Kidney tubule cell (primary cell): Measurements from ENCODE around the gene BUD23.
"Not testable (repeated sequence)": the region's sequence is repeated elsewhere in the genome, so short reads cannot be mapped to it uniquely, and the experiment has no call there.

ENCODE experiments used
- DNase-seq: peaks from one replicate; pipeline ENCODE4 v3.0.0-alpha.2; 2018; ENCODE audit warnings: low spot score

BUD23 gene, protein sequence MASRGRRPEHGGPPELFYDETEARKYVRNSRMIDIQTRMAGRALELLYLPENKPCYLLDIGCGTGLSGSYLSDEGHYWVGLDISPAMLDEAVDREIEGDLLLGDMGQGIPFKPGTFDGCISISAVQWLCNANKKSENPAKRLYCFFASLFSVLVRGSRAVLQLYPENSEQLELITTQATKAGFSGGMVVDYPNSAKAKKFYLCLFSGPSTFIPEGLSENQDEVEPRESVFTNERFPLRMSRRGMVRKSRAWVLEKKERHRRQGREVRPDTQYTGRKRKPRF

DNA sequence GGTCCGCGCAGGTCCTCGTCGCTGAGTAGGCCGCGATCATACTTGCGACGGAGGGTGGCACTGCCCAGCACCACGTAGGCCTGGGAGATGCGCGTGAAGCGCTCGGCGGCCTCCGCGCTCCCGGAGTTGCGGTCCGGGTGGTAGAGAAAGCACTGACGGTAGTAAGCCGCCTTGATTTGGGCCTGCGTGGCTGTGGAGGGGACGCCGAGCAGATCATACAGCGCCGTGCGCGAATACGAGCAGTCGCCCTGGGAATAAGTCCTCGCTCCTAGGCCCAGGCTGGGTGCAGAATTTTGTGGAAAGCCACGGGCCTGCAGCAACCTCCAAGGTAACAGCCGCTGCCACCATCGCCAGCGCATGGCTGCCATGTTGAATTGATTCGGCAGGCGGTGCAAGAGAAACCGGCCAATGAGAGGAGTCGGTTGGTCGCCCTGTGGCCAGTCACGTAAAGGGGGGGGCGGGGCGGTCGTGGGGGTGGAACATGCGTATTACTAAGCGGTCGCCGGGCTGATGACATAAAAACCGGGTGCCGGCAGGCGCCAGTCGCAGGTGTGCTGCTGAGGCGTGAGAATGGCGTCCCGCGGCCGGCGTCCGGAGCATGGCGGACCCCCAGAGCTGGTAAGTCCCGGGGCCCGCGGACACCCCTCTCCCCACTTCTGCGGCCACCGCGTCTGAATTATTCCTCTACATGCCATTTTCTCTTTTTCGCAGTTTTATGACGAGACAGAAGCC is at the start of gene BUD23, which contains the start of gene DNAJC30:
BUD23 (plus strand) TSS at position 542 of the 732 bp plus-strand sequence; CDS start at position 571, 29 bp downstream.
DNAJC30 (minus strand) TSS at position 398 of the 732 bp plus-strand sequence; CDS start at position 368, 30 bp downstream.
- DNase-seq: peak; percentile 96

DNA sequence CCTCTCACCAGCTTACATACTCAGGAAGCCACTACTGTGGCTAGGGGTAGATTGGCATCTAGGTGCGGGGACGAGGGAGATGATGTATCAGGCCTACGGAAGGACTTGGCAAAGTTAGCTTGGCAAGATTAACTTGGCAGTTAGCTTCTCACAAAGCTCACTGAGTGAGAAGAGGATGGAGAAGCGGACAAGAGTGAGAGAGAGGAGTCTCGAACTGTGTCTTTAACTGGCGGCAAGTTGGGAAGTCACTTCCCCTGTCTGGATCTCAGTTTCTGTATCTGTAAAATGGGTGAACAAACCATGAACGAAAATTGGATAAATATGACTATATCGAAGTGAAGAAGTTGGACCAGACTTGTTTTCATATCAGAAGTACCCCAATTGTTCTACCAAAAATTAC is 49.6 kb upstream of the BUD23 start:
- DNase-seq: no peak

DNA sequence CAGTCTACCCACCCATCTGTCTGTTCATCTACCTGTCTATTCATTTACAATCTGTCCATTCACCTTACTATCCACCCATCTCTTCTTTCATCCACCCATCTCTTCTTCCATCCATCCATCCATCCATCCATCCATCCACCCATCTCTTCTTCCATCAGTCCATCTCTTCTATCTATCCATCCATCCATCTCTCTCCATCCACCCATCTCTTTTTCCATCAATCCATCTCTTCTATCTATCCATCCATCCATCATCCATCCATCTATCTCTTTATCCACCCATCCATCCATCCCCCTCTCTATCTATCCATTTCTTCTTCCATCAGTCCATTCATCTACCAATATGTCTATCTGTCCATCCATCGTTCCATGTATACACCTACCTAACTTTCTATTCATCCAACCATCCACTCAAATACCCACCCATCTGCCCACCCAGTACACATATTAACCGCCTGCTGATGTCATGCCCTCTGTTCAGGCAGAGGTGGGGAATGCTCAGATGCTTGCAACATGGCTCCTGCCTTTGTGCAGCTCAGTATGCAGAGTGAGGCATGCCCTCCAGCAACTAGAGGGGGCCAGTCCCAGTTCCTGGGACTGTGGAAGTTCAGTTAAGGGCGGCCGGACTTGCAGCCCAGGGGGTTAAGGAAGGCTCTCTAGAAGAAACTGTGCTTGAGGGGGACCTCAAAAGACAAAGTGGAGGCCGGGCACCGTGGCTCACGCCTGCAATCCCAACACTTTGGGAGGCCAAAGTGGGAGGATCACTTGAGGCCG is 47.8 kb upstream of the BUD23 start:
- no peak for DNase-seq

DNA sequence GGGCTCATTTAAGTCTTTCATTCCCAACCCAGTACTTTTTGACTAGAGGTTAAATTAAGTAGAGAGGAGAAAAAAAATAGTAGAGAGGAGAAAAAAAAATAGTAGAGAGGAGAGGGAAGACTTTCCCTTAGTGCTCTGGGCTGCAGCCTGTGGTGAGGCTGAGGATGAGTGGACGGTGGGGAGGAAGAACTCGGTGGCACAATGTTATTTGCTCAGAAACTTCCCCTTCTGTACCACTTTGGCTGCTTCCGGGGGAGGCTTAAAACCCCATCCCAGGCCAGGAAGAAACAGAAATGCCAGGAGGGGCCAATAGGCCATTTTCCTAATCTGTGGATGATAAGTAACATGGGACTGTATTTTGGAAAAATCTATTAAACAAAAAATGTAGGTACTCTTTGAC is 44.5 kb upstream of the BUD23 start:
- DNase-seq: no peak

DNA sequence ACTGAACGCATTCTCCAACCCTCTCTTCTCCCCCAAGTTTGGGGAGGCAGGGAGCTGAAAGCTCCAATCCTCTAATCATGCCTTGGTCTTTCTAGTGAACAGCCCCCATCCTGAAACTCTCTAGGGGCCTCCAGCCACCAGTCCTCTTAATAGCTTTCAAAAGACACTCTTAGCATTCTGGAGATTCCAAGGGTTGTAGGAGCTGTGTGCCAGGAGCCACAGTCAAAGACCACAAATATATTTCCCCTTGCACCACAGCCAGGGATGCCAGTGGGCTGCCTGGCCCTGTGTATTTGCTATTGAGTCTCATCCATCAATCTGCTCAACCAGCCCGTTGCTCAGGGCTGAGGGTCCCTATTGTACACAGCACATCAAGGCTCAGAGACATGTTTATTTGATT is 40.6 kb upstream of the BUD23 start:
- DNase-seq: no peak

DNA sequence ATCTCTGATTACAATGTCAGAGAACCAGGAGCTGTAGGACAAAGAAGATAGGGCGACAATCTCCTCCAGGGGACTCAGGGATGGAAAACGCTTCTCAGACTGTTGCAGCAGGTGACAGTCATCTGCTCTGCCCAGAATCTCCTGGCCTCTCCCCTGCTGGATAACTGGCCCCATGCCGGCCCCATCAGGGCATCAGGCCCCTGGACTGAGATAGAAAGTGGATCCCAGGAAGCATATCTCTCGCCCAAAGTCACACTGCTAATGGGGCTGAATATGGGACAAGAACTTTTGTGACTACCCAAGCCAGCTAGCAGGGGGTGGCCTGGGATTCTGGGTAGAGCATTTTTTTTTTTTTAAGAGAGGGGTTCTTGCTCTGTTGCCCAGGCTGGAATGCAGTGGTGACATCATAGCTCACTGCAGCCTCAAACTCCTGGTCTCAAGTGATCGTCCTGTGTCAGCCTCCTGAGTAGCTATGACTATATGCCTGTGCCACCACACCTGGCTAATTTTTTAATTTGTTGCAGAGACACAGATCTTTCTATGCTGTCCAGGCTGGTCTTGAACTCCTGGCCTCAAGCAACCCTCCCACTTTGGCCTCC is 38.6 kb upstream of the BUD23 start:
- DNase-seq: peak; percentile 23

DNA sequence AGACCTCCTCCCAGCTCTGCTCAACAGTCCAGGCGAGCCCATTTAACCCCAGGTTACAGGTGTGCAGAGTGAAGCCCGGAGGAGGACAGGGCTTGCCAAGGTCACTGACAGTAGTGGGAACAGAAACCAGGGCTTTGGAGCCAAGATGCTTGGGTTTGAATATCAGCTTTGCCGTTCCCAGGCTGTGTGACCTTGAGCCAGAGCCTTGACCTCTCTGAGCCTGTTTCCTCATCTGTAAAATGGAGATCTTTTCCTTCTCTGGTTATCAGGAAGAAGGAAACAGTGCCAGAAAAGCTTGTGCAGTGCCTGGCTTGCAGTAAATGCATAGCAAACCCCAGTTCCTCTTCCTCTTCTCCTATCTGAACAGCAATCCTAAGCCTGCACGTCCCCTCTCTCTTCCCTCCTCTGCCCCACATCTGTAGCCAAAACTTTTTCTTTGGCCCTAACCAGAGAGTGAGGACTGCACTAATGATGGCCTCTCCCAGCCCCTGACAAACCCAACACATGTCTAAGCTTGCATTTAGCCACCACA is 37.7 kb upstream of the BUD23 start:
- DNase-seq: no peak

DNA sequence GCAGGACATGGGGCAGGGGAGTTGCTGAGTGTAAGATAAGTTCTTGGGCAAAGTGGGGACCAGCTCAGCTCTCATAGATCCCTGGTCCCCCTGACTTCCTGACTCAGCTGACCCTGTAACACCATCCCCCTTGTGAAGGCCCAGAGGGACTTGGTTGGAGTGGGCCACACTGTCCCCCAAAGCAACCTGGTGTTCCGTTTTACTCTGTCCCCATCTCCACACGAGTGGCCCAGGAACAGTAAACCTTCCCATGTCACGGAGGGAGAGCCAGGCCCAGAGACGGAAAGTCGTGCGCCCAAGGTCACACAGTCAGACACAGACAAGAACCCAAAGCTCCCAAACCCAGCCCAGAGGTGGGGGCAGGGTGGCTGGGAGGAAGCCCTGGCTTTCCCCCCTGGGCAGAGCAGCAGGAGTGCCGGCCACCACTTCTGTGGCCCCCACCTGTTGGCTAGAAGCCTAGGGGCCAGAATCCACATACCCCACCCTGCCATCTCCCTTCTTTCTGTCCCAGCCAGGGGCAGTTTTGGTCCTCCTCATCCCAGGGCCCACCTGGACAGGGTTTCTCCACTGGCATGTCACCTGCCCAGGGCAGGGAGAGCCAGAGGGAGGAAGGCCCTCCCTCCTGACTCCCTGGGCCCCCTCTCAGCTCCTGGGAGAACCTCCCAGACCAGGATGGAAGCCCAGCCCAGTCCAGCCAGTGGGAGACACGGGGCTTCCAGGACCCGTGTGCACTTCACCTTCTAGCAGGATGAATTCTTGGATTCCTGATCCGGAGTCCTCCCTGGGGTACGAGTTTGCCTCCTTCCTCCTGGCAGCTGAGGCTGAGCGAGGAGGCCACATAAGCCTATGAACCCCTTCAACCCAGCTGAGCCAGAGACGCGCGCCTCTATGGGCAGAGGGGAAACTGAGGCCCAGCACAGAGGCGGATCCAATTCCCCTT is 36.3 kb upstream of the BUD23 start:
- no peak for DNase-seq

DNA sequence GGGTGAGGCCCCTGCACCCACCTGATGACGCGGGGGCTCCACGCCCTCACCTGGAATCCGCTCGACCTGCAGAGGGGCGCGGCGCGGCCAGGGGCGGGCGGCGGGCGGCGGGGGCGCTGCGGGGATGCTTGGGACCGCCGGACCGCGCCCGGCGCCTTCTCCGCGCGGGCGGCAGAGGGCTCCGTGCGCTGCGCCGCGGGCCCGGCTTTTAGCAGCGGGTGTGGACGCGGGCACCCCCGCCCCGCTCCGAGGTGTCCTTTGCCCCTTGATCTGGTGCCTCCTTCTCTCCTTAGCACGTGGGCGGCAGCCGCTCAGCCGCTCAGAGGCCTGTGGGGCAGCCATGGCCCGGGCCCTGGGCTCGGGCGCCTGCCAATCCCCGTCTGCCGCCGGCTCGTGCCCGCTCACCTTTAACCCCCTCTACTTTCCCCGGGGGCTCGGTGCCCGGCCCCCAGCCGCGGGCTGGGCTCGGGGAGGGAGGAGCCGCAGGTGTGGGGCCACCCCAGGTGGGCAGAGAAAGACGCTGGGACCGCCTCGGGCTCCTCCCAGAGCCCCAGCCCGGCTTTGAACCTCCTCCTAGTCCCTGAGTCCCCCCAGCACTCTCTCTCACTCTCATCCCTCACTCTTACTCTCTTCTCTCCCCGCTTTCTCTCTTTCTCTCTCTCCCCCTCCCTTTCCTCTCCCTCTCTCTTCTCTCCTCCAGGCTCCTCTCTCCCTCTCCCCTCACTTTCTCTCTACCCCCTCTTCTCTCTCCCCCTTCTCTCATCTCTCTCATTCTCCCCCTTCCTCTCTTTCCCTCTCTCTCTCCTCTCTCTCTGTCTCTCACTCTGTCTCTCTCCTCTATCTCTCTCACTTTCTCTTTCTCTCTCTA is 35.4 kb upstream of the BUD23 start:
- DNase-seq: no peak

DNA sequence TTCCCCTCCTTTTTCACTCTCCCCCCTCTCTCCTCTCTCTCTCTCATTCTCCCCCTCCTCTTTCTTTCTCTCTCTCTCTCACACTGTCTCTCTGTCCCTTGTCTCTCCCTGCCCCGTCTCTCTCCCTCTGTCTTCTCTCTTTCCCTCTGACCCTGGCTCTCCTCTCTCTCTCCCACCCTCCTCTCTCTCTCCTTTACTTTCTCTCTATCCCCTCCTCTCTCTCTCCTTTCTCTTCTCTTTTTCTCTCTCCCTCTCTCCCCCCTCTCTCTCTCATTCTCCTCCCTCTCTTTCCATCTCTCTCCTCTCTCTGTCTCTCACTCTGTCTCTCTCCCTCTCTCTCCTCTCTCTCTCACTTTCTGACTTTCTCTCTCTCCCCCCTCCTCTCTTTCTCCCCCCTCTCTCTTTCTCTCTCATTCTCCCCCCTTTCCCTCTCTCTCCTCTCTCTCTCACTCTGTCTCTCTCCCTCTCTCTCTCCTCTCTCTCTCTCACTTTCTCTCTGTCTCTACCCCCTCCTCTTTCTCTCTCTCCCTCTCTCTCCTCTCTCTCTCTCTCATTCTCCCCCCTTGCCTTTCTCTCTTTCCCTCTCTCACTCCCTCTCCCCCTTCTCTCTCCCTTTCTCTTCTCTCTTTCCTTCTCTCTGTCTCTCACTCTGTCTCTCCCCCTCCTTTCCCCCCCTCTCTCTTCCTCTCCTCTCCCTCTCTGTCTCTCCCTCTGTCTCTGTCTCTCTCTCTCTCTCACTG is 34.6 kb upstream of the BUD23 start:
- DNase-seq: no peak

DNA sequence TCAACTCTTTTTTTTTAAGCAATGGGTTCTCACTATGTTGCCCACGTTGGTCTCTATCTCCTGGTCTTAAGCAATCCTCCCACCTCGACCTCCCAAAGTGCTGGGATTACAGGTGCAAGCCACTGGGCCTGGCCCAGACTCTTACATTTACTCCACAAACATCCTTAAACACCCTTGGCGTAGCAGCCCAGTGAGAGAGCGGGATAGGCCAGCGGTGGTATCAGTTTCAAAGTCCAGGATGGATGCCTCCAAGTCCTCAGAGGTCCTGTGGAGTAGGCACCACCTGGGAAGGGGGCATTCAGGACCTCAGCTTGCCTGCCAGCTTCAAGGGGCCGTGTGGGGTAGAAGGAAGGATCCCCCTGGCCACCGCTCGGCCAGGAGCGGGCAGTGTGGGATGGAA is 33.8 kb upstream of the BUD23 start:
- DNase-seq: no peak

DNA sequence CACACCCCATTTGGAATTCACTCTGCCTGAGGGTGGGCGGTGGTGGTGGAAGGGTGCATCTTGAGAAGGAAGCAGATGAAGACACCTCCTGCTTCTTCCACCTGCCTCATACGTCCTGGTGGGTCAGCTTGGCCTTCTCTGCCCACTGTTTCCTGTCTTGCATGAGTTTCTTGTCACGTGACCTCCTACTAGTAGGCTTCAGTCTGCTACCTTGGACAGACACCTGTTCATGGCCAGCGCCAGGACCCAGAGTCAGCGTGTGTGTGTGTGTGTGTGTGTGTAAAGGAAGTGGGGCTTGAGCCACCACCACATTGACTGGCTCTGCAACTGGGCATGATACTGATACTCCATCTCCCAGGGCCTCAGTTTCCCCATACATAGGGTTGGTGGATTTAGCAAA is 32.9 kb upstream of the BUD23 start:
- DNase-seq: no peak

DNA sequence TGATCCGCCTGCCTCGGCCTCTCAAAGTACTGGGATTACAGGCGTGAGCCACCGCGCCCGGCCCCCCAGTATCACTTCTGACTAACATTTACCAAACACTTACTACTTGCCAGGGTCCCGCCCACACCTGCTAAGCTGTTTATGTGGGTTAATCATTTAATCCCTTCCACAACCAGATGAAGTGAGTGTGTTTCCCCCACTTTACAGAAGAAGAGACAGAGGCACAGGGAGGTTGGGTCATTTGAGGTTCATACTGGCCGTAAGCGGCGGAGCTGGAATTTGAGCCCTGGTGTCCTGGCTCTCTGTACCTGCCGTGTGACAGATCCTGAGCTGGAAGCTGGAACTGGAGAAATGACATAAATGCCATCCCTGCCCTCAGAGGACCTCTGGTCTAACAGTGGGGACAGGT is 30.9 kb upstream of the BUD23 start:
- peak; percentile 62 for DNase-seq

DNA sequence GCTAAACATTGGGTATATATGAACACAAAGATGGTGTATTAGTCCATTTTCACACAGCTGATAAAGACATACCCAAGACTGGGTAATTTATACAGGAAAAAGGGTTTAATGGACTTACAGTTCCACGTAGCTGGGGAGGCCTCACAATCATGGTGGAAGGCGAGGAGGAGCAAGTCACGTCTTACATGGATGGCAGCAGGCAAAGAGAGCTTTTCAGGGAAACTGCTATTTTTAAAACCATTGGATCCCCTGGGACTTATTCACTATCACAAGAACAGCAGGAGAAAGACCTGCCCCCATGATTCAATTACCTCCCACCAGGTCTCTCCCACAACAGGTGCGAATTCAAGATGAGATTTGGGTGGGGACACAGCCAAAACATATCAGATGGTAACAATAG is 28.1 kb upstream of the BUD23 start:
- not testable (repeated sequence) for DNase-seq

DNA sequence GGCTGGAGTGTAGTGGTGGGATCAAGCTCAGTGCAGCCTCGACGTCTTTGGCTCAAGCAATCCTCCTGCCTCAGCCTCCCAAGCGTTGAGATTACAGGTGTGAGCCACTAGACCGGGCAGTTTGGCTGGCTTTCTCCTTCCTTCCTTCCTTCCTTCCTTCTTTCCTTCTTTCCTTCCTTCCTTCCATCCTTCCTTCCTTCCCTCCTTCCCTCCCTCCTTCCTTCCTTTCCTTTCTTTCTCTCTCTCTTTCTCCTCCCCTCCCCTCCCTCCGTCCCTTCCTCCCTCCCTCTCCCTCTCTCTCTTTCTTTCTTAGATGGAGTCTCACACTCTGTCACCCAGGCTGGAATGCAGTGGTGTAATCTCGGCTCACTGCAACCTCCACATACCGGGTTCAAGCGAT is 23.4 kb upstream of the BUD23 start:
- no peak for DNase-seq

DNA sequence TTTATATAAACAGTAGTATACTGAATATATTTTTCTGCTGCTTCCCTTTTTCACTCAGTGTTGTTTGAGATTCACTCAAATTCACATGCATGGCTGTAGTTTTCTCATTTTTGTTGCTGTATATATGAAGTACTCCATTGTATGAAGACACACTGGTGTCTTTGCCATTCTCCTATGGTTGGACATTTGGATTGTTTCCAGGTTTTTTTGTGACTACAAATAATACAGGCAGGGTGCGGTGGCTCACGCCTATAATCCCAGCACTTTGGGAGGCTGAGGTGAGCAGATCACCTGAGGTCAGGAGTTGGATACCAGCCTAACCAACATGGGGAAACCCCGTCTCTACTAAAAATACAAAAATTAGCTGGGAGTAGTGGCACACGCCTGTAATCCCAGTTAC is 22.8 kb upstream of the BUD23 start:
- DNase-seq: not testable (repeated sequence)

DNA sequence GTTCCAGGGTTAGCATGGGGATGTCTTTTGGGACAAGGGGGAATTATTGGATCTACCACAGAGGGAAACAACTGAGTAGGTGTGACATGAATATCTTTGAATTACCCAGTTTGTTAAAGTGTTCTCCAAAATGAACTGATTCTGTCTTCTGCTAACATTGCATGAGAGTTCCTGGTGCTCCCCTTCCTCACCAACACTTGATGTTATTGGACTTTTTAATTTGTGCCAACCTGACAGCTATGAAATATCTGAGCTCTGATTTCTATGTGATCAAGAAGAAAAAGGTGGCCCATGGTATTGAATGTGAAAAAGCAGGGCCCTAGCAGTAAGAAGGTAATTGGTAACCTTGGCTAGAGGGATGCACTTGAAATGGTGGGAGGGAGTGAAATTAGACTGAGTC is 20.4 kb upstream of the BUD23 start:
- DNase-seq: no peak

DNA sequence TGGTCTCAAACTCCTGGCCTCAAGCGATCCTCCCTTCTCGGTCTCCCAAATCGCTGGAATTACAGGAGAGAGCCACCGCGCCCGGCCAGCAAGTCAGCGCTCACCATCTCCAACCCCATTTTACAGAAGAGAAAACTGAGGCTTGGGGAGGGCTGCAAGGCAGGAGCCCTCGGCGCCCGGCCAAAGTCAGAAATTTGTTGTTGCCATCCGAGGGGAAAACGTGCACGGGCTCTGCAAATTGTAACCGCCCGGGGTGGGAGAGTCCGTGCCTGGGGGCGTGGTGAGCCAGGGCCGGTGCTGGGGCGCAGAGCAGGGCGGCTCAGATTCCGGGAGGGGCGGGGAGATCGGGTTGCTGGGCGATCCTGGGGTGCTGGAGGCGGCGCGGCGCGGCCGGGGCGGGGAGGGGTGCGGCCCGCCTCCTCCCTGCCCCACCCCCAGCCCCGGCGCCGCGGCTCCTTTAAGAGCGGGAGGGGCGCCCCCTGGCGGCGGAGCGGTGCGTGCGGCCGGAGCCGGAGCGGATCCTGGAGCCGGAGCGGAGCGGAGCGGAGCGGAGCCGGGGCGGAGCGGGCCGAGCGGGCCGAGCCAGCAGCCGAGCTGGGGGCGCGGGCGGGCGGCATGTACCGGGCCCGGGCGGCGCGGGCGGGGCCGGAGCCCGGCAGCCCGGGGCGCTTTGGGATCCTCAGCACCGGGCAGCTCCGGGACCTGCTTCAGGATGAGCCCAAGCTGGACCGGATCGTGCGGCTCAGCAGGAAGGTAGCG is 15.9 kb upstream of the BUD23 start, which contains the start of gene VPS37D:
VPS37D (plus strand) TSS at position 488 of the 759 bp plus-strand sequence; CDS start at position 616, 128 bp downstream.
- DNase-seq: peak; percentile 85
